Left lung (tissue), 10 donors: ENCODE measurements around the gene CNIH3. TPM values are rescaled to one million over a fixed set of nuclear protein-coding genes. Genes with fewer than 3 reads are reported as not detected.

Source experiments
- ATAC-seq: fragments of 200-7000 bp; cut with Tn5 transposase; one replicate; pipeline ENCODE4 v1.9.1; 2020; ENCODE audit warnings: moderate library complexity
- DNase-seq, 4 donors: peaks; one replicate each; pipeline ENCODE4 v3.0.0-alpha.2; 2013 to 2020
- H3K27ac ChIP-seq, 2 donors: fragments of 200-600 bp; sonication (generic) in 1 of 2; one replicate each; pipeline versions ENCODE4 v1.5.0 to v1.8.0; 2020 to 2021
- H3K27me3 ChIP-seq, 2 donors: fragments of 200-600 bp; sonication (generic) in 1 of 2; one replicate each; pipeline versions ENCODE4 v1.5.0 to v1.8.0; 2020 to 2021
- H3K36me3 ChIP-seq, 2 donors: fragments of 200-600 bp; sonication (generic) in 1 of 2; one replicate each; pipeline versions ENCODE4 v1.5.0 to v1.8.0; 2020 to 2021
- H3K4me1 ChIP-seq, 2 donors: fragments of 200-600 bp; one replicate each; pipeline ENCODE4 v1.8.0; 2021
- H3K4me3 ChIP-seq, 2 donors: fragments of 200-600 bp; sonication (generic) in 1 of 2; one replicate each; pipeline versions ENCODE4 v1.5.0 to v1.8.0; 2020 to 2021; ENCODE audit warnings: mild to moderate bottlenecking in 1 of 2
- H3K9me3 ChIP-seq, 2 donors: fragments of 200-600 bp; sonication (generic) in 1 of 2; one replicate each; pipeline versions ENCODE4 v1.5.0 to v1.8.0; 2020 to 2021
- intact Hi-C, 2 donors: fragments of 100-400 bp; cut with DNase I; formaldehyde crosslinking; loops; one replicate each; pipeline versions ENCODE4 v1.11.2 to v1.14.2; 2022
- polyA plus RNA-seq, 6 donors: library from polyadenylated mRNA; unstranded; fragments of 120-200 nt; gene quantifications; one replicate each; pipeline ENCODE4 v1.2.1, GENCODE V29; 2013; ENCODE audit not compliant: insufficient read length in 6 of 6
- total RNA-seq, 2 donors: library from RNA; stranded (reverse); fragmentation: NEBNext Ultra II Directional; extraction: Animal tissue kit (Norgen Biotek cat#: 25700); gene quantifications; one replicate each; pipeline ENCODE4 v1.2.1, GENCODE V29; 2021
- TF ChIP-seq, protein P1 (sequence below), 2 donors: fragments of 200-600 bp; sonication (generic) in 1 of 2; IDR thresholded peaks; one replicate each; pipeline versions ENCODE4 v1.5.0 to v1.8.0; 2021; ENCODE audit warnings: antibody characterized with exemption in 2 of 2
- donor health status: DM: no; HTN: yes; CAD: no.
- donor health status: DM: no; HTN: no; CAD: no.

The CNIH3 gene
- total and polyA plus RNA-seq, 8 donors: 2.5 to 9.4 (median 7.3) TPM

DNA sequence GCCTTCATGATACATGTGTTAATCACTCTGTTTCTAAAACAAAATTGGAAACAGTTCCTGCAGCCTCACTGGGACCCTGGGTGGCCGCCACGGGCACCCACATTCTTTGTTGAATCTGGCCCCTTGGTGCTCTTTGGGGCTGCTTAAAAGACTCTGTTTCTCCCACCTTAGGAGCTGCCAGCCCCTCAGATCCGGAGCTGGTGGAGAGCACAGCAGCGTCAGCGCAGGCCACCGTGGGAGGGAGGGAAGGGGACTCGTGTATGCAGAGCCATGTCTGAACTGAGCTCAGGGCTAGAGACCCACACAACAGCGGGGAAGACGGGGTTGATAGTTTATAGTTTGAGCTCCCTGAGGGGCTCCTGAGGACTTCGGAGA lies 121.2 kb downstream of the CNIH3 start:
- ATAC-seq: no peak
- Histone ChIP-seq H3K27me3 (no peaks in the 10 kb centered on the region), H3K27ac (no peak overlapping the region), H3K4me3 (no peak overlapping the region), H3K4me1 (peaks cover 6 to 12% of the 10 kb centered on the region in 2 donors), H3K36me3 (no peaks in the 10 kb centered on the region), H3K9me3 (no peaks in the 10 kb centered on the region)
- intact Hi-C loops: no loop called here
- DNase-seq: no peak
- TF ChIP-seq, protein P1, sequence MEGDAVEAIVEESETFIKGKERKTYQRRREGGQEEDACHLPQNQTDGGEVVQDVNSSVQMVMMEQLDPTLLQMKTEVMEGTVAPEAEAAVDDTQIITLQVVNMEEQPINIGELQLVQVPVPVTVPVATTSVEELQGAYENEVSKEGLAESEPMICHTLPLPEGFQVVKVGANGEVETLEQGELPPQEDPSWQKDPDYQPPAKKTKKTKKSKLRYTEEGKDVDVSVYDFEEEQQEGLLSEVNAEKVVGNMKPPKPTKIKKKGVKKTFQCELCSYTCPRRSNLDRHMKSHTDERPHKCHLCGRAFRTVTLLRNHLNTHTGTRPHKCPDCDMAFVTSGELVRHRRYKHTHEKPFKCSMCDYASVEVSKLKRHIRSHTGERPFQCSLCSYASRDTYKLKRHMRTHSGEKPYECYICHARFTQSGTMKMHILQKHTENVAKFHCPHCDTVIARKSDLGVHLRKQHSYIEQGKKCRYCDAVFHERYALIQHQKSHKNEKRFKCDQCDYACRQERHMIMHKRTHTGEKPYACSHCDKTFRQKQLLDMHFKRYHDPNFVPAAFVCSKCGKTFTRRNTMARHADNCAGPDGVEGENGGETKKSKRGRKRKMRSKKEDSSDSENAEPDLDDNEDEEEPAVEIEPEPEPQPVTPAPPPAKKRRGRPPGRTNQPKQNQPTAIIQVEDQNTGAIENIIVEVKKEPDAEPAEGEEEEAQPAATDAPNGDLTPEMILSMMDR (IDR thresholded peaks at IDR 0.05): no peak

DNA sequence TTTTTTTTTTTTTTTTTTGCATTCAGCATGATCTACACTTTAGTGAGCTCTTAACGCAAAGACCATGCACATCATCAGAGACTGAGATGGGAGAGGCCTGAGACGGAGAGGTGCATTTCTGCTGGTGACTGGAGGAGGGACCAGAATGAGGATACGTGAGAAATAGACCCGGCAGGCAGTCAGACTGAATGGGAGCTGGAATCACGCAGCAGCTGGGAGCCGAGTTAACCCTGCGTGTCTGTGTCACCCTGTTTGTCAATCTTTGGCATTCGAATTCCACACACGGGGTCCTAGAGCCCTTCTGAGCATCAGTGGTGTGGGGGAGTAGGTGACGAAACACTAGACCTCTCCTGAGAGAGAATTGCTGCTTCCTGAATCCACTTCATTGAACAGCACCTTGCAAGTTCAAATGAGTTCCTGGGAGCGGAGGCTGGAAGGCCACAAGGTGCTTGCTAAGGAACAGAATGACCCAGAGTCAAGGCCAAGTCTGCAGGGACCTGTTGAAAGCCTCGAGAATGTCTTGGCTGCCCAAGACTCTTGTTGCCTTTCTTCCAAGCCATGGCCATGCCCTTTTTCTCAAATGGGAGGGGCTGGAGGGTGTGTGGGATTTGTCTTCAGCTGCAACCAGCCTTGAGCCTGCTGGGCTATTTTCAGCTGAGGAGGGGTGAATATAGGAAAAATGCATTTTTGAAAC lies 123.3 kb downstream of the CNIH3 start:
- ATAC-seq (no peak), DNase-seq (no peak)
- Histone ChIP-seq H3K4me1 (peaks cover 0 to 5% of the 10 kb centered on the region in 2 donors), H3K36me3 (no peaks in the 10 kb centered on the region), H3K9me3 (no peaks in the 10 kb centered on the region), H3K27ac (no peak overlapping the region), H3K4me3 (no peak overlapping the region), H3K27me3 (no peaks in the 10 kb centered on the region)
- TF ChIP-seq, protein P1 (IDR thresholded peaks at IDR 0.05): no peak
- intact Hi-C loops: no loop called here

DNA sequence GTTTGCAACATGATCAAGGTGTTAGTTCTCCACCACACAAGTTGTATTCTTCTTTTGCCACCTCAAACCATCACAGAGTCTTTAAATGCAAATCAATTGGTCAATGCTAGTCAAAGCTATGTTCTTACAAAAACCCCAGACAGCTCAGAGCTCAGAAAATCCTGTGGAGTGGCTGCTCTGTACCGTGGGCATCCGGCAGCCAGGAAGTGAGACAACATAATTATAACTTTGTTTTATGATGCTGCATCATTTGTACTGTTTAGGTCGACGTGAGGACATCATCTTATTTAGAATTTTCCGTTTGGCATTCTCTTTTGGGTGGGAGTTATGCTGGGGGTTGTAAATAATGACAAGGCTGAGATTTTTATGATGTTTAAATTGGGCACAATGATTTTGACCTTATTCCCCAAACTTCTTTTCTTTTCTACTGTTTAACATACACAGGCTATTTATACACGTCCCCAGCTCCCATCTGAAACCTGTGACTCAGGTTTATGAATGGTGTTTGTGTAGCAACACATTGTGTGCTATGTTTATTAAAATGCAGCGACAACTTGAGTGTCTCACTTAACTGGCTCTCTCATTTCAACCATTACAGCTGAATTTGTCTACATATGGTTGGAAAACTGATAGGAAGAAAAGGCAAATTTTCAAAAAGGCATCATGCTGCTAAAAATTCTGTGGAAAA lies 124.0 kb downstream of the CNIH3 start:
- H3K4me1 ChIP-seq: peaks cover 0 to 5% of the 10 kb centered on the region in 2 donors
- H3K36me3 ChIP-seq: no peaks in the 10 kb centered on the region
- H3K4me3 ChIP-seq: no peak overlapping the region
- ATAC-seq: no peak
- no peaks in the 10 kb centered on the region for H3K9me3 ChIP-seq
- H3K27ac ChIP-seq: no peak overlapping the region
- no peaks in the 10 kb centered on the region for H3K27me3 ChIP-seq
- TF ChIP-seq, protein P1 (IDR thresholded peaks at IDR 0.05): no peak
- intact Hi-C loops: no loop called here
- DNase-seq: no peak

DNA sequence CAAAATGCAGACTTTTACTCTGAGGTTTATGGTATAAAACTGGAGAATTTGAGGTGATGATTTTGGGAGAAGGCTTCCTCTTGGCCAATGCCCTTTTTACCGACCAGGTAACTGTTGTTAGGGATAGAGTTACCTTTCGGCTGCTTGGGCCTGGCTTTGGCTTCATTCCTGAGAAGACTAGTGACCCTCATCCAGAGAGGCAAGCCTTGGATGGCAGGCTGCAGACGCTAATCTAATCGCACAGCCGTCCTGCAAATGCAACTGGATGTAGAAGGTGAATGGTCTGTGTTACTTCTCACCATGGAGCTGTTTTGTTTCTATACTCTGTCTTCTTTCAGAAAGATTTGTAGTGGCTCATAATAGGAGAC lies 124.6 kb downstream of the CNIH3 start:
- H3K27ac ChIP-seq: no peak overlapping the region
- intact Hi-C loops: no loop called here
- H3K36me3 ChIP-seq: no peaks in the 10 kb centered on the region
- no peaks in the 10 kb centered on the region for H3K9me3 ChIP-seq
- ATAC-seq: no peak
- no peaks in the 10 kb centered on the region for H3K27me3 ChIP-seq
- TF ChIP-seq, protein P1 (IDR thresholded peaks at IDR 0.05): no peak
- DNase-seq: no peak
- H3K4me3 ChIP-seq: no peak overlapping the region
- peaks cover 0 to 5% of the 10 kb centered on the region in 2 donors for H3K4me1 ChIP-seq

DNA sequence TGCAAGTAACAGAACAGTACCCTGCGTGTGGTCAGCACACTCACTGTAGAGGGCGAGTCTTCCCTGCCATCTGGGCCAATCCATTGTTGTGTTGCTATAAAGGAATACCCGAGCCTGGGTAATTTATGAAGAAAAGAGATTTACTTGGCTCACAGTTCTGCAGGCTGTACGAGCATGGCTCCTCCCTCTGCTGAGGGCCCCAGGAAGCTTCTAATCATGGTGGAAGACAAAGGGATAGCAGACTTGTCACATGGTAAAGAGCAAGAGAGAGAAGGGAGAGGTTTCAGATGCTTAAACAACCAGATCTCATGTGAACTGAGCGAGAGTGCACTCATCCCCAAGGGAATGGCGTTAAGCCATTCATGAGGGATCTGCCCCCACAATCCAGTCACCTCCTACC lies 126.2 kb downstream of the CNIH3 start:
- ATAC-seq: no peak
- intact Hi-C loops: no loop called here
- no peak overlapping the region for H3K27ac ChIP-seq
- TF ChIP-seq, protein P1 (IDR thresholded peaks at IDR 0.05): no peak
- no peak for DNase-seq
- no peaks in the 10 kb centered on the region for H3K9me3 ChIP-seq
- H3K4me1 ChIP-seq: no peaks in the 10 kb centered on the region
- H3K4me3 ChIP-seq: no peak overlapping the region
- H3K27me3 ChIP-seq: no peaks in the 10 kb centered on the region
- no peaks in the 10 kb centered on the region for H3K36me3 ChIP-seq
